ENCODE results near the gene LY6G6C.

- TF ChIP-seq EZH2 (IDR thresholded peaks at IDR 0.05; ENCODE audit: insufficient read depth, low read length) (no peak), CTCF (IDR thresholded peaks at IDR 0.05; ENCODE audit: insufficient read depth, low read depth, low read length) (no peak)
Measured at GRCh38 chr6:31770860-31771259, 49.3 kb upstream of the LY6G6C start.

Data from astrocyte (in vitro differentiated cells and primary cell).